GM19468 (cell line): ENCODE measurements around the gene FAM9B.
"Not testable (repeated sequence)": the region's sequence is repeated elsewhere in the genome, so short reads cannot be mapped to it uniquely, and the experiment has no call there.

Source experiments
- ATAC-seq: cut with Tn5 transposase; IDR thresholded peaks from one replicate; pipeline ENCODE4 v1.9.1; 2021; ENCODE audit warnings: mild to moderate bottlenecking, moderate library complexity, moderate number of reproducible peaks; ENCODE audit not compliant: unreplicated experiment; ENCODE audit errors: extremely low read depth

FAM9B gene

DNA sequence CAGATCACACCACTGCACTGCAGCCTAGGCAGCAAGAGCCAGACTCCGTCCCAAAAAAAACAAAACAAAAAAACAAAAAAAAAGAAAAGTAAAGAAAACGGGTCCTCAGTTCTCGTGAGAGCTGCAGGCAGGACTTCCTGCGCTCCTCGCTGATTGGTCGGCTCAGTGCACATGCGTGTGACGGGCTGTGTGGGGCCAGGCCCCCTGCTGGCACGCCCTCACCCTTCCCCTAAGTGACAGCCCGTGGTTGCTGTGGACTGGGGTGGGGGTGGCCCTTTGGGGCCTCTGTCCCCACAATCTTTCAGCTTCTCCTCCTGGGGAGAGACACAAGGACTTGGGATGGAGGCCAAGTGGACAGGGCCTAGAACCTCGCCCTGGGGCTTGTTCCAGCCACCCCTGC lies at the start of gene FAM9B:
FAM9B (minus strand) TSS at position 139 of the 400 bp plus-strand sequence. CDS start 1,141 bp downstream, outside the sequence.
- ATAC-seq: no peak

GRCh38 chrX:9081271-9081670 lies 47.3 kb upstream of the FAM9B start:
- no peak for ATAC-seq

DNA sequence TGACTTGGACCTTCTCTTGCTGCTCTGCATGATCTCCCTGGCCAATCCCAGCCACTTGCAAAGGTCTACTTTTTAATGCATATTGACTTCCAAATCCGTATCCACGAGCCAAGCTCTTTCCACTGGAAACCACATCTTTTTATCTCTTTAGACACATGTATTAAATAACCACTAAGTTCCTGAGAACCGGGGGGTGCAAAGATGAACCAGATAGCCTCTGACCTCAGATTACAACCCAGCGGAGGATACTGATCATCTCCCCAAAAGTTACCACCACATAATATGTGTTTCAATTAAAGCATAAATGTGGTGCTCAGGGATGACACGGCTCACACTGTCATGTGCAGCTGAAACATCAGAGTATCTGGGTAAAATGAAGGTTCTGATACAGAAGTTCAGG lies 40.4 kb upstream of the FAM9B start:
- no peak for ATAC-seq

GRCh38 chrX:9072281-9072680 lies 38.4 kb upstream of the FAM9B start:
- ATAC-seq: no peak

DNA sequence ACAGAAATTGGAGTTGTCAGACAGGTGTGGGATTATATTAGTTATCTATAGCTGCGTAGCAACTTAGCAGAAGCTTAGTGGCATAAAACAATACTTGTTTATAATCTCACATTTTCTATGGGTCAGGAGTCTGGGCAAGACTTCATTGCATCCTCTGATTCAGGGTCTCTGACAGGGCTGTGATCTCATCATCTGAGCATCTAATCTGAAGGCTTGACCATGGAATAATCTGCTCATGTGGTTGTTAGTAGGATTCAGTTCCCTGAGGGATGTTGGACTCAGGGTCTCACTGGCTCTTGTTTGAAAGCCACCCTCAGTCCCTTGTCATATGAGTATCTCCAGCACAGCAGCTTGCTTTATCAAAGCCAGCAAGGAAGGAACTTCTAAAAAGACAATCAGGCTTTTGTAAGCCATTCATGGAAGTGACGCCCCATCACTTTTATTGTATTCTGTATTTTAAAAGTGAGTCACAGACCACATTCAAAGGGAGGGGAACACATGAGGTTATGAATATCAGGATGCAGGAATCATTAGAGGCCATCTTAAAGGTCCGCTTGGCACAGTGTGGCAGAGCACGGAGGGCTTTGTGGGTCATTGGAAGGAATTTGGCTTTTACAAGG lies 37.2 kb upstream of the FAM9B start:
- ATAC-seq: no peak

- ATAC-seq: no peak
Observed at GRCh38 chrX:9069573-9069972, 35.6 kb upstream of the FAM9B start.

- no peak for ATAC-seq
Observed at GRCh38 chrX:9064694-9065093, 30.8 kb upstream of the FAM9B start.

DNA sequence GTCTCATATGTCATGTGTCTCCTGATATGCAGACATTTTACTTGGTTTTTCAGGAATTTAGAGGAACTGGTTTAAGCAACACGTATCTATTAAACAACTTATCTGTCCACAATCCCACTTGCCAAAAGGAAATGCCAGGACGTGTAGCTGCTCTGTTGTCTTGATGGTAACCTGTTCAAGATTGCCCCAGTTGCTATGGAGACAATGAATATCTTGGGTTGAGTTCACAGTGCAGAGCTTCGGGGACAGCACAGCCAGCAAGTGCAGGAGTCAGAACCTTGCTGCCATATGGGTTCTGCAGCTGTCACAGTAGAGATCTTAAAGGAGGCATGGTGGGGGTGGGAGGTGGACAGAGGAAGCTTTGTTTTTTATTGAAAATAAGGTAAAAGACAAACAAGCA lies 28.7 kb upstream of the FAM9B start:
- ATAC-seq: no peak

DNA sequence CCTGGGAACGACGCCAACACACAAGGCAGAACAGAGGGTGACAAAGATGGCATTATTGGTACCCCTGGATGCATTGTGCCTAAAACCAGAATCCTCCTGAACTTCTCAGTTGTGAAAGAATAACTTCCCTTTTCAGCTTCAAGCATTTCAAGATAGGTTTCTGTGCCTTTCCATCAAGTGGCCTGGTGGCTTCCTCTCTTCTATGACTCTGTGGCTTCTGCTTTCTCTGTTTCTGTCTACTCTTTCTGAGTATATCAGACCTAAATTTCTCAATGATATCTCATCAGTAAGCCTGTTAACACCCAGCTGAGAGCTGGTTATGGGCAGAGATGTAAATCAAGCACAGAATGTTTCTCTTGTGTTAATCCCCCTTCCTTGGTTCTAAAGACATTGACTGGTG lies 21.4 kb upstream of the FAM9B start:
- ATAC-seq: no peak

DNA sequence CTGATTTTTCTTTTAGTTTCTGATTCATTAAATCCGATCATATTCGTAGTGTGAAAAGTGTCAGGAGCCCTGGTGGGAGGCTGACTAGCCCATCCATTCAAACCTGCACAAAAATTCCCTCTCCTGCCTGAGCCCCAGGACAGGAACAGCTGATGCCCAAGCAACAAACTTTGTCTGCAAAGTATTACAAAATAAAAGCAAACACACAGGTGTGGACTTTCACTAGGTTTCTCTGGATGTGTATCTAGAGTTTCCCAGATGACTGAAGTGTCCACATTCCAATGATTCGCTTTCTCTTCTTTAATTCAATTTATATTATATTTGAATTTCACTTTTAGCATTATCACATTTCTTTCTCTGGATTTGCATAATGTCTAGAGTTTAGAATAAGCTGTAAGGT lies 18.2 kb upstream of the FAM9B start:
- no peak for ATAC-seq

GRCh38 chrX:9050331-9050730 lies 16.4 kb upstream of the FAM9B start:
- no peak for ATAC-seq

DNA sequence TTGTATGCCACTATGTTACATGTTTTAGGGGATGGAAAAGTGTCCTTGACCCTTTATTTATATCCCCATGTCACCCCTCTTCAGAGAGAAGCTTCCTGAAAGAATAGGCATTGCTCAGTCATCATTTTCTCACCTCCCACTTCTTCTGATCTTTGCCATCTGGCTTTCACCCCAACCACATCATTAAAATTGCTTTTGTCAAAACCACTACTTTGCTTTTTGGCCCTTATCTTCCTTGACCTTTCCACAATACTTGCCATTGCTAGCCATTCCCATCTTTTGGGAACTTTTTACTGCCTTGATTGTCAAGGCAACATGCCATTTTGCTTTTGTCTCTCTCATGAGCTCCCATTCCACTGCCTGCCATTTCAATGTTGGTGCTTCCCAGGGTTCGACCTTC lies 14.9 kb upstream of the FAM9B start:
- no peak for ATAC-seq

GRCh38 chrX:9038244-9038643 lies 4.3 kb upstream of the FAM9B start:
- no peak for ATAC-seq

GRCh38 chrX:9037296-9037695 lies 3.4 kb upstream of the FAM9B start:
- ATAC-seq: no peak

- no peak for ATAC-seq
Observed at GRCh38 chrX:9033586-9033985, 341 bp downstream of the FAM9B start.

DNA sequence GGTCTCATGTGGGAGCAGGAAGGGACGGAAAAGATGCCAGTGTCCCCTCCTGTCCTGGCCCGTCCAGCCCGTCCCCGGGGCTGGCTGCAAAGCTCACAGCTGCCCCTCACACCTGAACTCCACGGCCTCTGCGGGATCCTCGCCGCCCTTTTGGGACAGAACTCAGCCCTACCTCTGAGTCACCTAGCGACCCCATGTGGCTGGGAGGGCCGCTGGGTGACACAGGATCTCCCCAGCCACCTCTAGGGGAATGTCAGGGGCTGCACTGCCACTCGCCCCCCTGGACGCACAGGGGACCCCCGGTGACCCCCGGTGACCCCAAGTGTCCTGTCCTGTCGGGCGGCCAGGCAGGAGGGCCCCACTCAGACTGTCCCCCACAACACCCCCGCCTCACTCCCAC lies 748 bp downstream of the FAM9B start:
- ATAC-seq: no peak

- no peak for ATAC-seq
Observed at GRCh38 chrX:9023293-9023692, 10.6 kb downstream of the FAM9B start.

- ATAC-seq: no peak
Observed at GRCh38 chrX:9019151-9019550, 14.8 kb downstream of the FAM9B start.

- not testable (repeated sequence) for ATAC-seq
Observed at GRCh38 chrX:9018332-9018731, 15.6 kb downstream of the FAM9B start.

DNA sequence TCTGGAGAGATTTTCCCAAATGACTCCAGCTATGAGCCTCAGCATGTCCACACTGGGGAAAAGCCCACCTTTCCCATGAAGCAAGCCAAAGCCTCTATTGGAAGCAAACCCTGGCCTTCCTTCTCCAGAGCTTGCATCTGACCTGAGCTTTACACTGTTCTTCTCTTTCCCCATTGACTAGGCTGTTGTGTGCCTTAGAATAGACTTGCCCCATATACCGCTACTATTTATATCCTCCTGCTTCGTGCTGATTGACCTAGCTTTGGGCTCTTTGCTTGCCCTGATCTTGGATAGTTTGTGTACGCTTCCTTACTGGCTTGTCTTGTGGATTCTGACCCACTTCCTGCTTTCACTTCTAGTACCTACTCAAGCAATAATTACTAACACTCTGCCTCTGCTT lies 30.9 kb downstream of the FAM9B start:
- ATAC-seq: no peak

DNA sequence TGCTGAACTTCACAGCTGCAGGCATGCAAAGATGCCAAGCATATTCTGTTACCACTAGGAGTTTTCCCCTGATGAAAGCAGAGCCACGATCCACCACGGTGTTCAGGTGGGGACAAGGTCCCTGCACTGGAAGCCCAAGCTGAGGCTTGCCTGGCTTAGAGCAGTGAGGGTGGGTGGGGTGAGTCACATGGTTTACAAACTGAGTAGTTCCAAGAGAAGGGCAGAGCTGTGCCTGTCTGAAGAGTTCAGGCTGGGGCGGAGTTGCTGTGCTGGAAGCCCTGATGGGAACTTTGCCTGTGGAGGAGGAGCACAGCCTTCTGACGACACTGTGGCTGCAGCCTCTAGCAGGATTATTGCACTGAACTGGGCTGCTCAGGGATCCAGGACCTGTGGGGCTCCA lies 45.5 kb downstream of the FAM9B start:
- no peak for ATAC-seq

DNA sequence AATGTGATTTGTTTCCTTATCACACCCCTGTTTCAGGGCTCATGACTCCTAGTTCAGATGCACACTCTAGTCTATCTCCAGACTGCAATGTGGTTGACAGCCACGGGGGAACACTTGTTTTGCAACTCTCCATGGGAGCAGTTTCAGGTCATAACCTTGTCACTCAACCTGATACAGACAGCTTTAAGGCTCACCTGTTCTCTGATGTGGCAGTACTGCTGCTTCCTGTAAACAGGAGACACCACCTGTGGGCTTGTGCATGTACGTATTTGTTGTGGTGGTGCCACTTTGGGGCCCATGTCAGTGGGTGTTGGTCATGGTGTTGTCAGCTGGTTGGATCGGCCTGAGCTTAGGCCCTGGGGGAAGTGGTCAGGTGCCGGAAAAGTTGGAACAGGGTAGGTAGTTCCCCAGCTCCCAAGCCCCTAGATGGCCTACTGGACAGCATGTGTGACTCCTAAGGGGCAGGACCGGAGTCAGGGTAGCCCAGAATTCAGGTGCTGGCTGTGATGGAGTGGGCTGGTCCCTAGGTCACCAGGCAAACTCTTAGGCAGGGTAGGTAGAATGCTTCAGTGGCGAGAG lies 46.2 kb downstream of the FAM9B start:
- ATAC-seq: no peak
